ENCODE data around the gene MAP3K2.
"Not testable (repeated sequence)": the region's sequence is repeated elsewhere in the genome, so short reads cannot be mapped to it uniquely, and the experiment has no call there.

MAP3K2 gene

DNA sequence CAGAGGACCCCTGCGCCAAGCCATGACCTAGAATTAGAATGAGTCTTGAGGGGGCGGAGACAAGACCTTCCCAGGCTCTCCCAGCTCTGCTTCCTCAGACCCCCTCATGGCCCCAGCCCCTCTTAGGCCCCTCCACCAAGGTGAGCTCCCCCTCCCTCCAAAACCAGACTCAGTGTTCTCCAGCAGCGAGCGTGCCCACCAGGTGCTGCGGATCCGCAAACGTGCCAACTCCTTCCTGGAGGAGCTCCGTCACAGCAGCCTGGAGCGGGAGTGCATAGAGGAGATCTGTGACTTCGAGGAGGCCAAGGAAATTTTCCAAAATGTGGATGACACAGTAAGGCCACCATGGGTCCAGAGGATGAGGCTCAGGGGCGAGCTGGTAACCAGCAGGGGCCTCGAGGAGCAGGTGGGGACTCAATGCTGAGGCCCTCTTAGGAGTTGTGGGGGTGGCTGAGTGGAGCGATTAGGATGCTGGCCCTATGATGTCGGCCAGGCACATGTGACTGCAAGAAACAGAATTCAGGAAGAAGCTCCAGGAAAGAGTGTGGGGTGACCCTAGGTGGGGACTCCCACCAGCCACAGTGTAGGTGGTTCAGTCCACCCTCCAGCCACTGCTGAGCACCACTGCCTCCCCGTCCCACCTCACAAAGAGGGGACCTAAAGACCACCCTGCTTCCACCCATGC, 33.5 kb upstream of the MAP3K2 start:
- no peak for DNase-seq (ENCODE audit: extremely low read depth in 1 of 2, low read depth in 1 of 2)

DNA sequence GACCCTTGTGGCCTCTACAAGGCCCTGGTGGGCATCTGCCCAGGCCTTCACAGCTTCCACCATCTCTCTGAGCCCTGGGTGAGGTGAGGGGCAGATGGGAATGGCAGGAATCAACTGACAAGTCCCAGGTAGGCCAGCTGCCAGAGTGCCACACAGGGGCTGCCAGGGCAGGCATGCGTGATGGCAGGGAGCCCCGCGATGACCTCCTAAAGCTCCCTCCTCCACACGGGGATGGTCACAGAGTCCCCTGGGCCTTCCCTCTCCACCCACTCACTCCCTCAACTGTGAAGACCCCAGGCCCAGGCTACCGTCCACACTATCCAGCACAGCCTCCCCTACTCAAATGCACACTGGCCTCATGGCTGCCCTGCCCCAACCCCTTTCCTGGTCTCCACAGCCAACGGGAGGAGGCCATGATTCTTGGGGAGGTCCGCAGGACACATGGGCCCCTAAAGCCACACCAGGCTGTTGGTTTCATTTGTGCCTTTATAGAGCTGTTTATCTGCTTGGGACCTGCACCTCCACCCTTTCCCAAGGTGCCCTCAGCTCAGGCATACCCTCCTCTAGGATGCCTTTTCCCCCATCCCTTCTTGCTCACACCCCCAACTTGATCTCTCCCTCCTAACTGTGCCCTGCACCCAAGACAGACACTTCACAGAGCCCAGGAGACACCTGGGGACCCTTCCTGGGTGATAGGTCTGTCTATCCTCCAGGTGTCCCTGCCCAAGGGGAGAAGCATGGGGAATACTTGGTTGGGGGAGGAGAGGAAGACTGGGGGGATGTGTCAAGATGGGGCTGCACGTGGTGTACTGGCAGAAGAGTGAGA, 32.5 kb upstream of the MAP3K2 start:
- DNase-seq (ENCODE audit: extremely low read depth in 1 of 2, low read depth in 1 of 2), result no peak

DNA sequence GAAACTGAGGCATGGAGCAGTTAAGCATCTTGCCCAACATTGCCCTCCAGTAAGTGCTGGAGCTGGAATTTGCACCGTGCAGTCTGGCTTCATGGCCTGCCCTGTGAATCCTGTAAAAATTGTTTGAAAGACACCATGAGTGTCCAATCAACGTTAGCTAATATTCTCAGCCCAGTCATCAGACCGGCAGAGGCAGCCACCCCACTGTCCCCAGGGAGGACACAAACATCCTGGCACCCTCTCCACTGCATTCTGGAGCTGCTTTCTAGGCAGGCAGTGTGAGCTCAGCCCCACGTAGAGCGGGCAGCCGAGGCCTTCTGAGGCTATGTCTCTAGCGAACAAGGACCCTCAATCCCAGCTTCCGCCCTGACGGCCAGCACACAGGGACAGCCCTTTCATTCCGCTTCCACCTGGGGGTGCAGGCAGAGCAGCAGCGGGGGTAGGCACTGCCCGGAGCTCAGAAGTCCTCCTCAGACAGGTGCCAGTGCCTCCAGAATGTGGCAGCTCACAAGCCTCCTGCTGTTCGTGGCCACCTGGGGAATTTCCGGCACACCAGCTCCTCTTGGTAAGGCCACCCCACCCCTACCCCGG, 31.8 kb upstream of the MAP3K2 start:
- DNase-seq (ENCODE audit: extremely low read depth in 1 of 2, low read depth in 1 of 2), result no peak

DNA sequence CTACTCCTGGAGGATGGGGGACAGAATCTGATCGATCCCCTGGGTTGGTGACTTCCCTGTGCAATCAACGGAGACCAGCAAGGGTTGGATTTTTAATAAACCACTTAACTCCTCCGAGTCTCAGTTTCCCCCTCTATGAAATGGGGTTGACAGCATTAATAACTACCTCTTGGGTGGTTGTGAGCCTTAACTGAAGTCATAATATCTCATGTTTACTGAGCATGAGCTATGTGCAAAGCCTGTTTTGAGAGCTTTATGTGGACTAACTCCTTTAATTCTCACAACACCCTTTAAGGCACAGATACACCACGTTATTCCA, 31.3 kb upstream of the MAP3K2 start:
- DNase-seq (ENCODE audit: extremely low read depth in 1 of 2, low read depth in 1 of 2), result no peak

DNA sequence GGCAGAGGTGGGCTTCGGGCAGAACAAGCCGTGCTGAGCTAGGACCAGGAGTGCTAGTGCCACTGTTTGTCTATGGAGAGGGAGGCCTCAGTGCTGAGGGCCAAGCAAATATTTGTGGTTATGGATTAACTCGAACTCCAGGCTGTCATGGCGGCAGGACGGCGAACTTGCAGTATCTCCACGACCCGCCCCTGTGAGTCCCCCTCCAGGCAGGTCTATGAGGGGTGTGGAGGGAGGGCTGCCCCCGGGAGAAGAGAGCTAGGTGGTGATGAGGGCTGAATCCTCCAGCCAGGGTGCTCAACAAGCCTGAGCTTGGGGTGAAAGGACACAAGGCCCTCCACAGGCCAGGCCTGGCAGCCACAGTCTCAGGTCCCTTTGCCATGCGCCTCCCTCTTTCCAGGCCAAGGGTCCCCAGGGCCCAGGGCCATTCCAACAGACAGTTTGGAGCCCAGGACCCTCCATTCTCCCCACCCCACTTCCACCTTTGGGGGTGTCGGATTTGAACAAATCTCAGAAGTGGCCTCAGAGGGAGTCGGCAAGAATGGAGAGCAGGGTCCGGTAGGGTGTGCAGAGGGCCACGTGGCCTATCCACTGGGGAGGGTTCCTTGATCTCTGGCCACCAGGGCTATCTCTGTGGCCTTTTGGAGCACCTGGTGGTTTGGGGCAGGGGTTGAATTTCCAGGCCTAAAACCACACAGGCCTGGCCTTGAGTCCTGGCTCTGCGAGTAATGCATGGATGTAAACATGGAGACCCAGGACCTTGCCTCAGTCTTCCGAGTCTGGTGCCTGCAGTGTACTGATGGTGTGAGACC, 30.7 kb upstream of the MAP3K2 start, which contains the start of gene PROC:
Gene PROC, plus strand, starts transcription at position 128 of the 812 bp plus-strand sequence. CDS start 1,516 bp downstream, outside the sequence.
- DNase-seq (ENCODE audit: extremely low read depth in 1 of 2, low read depth in 1 of 2), result no peak

DNA sequence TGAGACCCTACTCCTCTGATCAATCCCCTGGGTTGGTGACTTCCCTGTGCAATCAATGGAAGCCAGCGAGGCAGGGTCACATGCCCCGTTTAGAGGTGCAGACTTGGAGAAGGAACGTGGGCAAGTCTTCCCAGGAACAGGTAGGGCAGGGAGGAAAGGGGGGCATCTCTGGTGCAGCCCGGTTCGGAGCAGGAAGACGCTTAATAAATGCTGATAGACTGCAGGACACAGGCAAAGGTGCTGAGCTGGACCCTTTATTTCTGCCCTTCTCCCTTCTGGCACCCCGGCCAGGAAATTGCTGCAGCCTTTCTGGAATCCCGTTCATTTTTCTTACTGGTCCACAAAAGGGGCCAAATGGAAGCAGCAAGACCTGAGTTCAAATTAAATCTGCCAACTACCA, 29.6 kb upstream of the MAP3K2 start:
- DNase-seq (ENCODE audit: extremely low read depth in 1 of 2, low read depth in 1 of 2), result no peak

DNA sequence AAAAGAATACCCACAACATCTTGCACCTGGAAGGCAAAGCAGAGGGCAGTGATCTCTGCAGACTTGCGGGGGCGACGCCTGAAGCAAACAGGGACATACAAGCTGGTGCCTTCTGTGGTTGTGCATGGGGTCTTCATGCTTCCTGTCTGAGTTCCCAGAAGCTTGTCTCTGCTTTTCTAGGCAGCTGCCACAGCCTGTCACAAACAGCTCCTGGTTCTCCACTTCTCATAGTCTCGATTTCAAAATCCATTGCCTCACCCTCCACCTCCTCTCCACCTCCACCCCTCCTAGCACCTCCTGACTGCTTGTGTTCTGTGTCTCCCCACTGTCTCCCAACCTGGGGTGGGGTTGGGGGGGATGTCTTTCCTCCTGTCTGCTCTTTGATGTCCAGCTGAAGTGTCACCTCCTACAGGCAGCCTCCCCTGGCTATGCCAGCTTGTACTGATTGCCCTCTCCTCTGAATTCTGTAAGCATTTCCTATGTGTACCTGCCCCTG, 28.8 kb upstream of the MAP3K2 start:
- no peak for DNase-seq (ENCODE audit: extremely low read depth in 1 of 2, low read depth in 1 of 2)

DNA sequence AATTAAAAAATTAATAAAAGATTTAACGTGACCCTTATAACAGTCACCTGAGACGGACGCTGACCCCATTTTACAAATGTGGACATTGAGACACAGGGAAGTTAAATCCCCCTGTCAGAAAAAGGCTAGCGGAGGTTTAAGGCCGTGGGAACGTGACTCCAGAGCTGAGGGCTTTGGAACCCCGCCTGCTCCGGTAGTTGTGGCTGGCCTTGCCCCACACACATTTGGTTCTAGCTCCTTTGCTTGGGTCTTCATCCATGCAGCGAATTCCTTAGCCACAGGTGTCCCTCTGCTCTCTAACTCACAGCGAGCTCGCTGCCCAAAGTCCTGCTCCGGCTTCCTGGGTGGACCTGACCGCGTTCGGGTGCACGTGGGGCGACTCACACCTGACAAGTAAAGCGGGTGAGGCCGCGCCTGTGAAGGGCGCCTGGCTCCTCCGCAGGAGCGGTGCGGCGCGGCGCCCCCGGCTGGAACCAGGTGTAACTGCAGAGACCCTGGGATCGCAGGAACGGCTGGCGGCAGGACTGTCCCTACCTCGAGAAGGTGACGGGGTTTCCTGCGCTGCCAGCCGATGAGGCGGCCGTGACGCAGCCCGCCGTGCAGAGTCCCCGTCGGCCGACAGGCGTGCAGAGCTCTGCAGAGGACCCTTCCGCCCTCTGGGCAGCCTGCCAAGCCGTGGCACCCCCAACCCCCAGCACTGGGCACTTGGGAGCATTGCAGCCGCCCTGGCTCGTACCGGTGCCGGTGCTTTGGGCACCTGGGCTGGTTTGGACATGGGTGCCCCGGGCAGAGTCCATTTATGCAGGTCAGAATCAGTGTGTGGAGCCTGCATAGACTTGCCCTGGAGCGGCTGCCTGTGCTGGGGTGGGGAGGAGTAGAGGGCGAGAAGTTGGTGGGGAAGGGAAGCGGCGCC, 28.1 kb upstream of the MAP3K2 start:
- peak; percentile 68 to 71 for DNase-seq (ENCODE audit: extremely low read depth in 1 of 2, low read depth in 1 of 2)

DNA sequence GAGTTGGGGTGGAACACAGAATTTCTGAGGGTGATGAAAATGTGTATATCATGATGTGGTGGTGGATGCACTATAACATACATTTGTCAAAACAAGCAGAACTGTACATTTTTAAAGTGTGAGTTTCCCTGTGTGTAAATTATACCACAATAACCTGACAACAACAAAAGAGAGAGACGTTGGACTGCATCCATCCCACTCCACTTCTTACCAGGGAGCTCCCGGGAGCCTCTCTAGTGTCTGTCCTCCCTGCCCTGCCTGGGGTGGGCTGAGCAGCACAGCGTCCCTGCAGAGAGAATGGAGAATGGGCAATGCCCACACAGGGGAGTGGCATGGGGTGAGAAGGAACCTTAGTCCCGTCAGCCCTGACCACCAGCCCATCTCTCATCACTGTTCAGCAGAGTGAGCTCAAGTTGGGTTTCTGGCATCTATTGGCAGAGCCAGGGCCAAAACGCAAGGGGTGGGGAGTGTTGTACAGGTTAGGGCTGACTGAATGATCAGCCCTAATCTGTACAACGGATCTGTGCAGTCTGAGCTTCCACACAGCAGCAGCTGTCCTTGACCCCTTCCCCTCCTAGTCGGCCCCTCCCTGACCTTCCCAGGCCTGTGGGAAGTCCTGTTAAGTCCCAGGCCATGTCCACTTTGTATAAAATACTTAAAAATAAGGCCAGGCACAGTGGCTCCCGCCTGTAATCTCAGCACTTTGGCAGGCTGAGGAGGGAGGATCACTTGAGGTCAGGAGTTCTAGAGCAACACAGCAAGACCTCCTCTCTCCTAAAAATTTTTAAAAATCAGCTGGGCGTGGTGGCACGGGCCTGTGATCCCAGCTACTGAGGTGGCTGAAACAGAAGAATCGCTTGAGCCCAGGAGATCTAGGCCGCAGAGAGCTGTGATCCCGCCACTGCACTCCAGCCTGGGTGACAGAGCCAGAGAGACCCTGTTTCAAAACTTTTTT, 27.1 kb upstream of the MAP3K2 start:
- DNase-seq (ENCODE audit: extremely low read depth in 1 of 2, low read depth in 1 of 2), result no peak

DNA sequence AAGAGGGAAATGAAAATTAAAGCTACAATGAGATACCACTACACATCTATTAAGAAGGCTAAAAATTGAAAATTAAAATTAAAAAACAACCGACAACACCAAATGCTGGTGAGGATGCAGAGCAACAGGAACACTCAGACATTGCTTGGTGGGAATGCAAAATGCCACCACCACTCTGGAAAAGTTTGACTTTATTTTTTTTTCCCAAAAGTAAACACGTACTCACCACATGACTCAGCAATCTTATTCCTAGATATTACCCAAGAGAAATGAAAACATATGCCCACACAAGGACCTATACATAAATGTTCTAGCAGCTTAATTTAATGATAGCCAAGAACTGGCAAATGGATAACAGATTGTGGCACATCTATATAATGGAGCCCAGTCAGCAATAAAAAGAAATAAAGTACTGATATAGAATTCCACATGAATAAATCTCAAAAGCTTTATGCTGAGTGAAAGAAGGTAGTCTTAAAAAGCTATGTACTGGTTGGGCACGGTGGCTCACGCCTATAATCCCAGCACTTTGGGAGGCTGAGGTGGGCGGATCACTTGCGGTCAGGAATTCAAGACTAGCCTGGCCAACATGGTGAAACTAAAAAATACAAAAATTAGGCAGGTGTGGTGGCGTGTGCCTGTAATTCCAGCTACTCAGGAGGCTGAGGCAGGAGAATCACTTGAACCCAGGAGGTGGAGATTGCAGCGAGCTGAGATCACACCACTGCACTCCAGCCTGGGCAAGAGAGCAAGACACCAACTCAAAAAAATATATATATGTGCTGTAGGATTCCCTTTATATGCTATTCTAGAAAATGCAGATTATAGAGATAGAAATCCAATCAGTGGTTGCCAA, 26.2 kb upstream of the MAP3K2 start:
- no peak for DNase-seq (ENCODE audit: extremely low read depth in 1 of 2, low read depth in 1 of 2)

DNA sequence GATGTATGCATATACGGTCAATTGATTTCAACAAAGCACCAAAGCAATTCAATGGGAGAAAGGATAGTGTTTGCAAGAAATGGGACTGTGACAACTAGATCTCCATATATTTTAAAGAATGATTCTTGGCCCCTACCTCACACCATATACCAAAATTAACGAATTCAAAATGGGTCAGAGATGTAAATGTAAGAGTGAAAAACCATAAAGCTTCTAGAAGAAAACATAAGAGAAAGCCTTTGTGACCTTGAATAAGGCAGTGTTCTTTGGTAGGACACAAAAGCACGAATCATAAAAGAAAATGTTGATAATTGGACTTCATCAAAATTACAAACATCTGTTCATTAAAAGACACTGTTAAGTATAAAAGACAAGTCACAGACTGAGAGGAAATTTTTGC, 25.4 kb upstream of the MAP3K2 start:
- DNase-seq (ENCODE audit: extremely low read depth in 1 of 2, low read depth in 1 of 2), result no peak

DNA sequence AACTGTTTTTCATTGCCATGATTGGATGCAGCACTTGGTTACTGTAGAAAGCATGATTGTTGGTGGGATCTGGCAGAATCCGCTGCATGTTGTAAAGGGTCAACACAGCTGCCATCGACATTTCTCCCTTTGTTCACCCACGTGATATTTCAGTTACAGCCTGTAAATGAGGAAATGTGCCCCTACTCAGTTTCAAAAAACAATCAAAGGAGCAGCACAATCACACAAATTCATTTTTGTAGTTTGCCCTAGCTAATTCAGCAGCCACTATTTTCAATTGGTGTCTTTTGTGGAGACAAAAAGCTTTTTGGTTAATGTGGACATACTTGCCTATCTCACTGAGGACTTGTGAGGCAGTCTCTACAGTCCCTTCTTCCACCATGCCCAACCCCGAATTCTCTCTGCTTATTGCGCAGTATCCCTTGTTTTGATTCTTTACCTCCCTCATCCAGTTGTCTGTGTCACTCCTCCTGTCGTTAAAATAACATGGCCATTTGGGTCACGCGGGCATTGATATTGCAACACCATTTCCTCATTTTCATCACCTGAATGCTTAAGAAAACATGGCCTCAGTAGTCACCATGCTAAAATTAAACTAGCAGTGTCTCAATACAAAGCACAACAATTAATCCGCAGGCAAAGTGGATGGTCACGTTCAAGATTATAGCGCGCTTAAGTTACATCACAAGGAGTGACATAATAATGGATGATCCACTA, 24.0 kb upstream of the MAP3K2 start:
- no peak for DNase-seq (ENCODE audit: extremely low read depth in 1 of 2, low read depth in 1 of 2)

DNA sequence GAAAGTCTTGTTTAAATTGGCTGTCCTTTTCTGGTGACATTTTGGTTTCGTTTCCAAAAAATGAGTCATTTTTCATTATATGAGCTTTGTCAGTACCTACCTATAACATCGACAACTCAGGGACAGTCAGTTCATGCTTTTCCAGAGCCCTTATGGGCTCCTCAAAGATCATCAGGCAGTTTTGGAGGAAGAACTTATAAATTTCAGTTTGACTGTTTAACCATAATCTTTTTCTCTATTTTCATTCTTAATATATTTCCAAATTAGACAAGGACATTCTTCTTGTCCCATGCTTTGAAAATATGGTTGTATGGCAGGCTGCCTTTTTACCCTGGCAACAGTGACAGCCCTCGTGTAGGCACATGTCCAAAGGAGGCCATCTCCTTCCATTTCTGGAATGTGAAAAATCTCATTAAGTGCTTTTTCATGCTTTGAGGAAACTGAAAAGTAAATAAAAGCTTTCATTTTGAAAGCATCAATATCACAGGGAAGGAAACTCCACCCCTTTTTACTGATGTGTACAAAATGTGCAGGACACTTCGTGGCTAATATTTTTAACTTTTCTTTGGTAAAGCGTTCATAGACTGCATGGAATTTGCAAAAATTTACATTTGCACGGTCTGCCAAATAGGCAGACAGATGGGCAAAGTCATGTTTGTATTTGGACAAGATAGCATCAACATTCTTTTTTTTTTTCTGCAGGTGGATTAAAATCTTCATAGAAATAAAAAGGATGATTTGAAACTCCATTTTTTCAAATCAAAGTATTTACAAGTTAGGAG, 23.3 kb upstream of the MAP3K2 start:
- no peak for DNase-seq (ENCODE audit: extremely low read depth in 1 of 2, low read depth in 1 of 2)

DNA sequence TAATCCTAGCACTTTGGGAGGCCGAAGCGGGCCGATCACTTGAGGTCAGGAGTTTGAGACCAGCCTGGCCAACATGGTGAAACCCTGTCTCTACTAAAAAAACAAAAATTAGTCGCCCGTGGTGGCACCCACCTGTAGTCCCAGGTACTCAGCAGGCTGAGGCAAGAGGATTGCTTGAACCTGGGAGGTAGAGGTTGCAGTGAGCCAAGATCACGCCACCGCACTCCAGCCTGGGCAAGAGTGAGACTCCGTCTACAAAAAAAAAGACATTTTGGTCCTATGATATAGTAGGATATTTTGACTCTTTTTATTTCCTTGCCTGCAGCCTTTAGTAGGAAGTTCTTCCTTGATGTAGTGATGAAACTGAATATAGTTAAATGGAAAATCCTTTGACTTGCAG, 21.9 kb upstream of the MAP3K2 start:
- DNase-seq (ENCODE audit: extremely low read depth in 1 of 2, low read depth in 1 of 2), result not testable (repeated sequence)

DNA sequence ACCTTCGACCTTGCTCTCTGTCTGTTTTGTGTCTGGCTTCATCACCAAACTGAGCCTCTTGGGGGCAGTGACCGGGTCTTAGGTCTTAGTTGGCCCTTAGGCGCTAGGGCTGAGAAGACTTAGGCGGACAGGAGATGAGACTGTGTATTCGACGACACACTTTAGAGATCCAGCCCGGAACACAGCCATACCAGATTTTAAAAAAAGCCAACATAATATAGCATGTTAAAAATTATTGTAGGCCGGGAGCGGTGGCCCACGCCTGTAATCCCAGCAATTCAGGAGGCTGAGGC, 21.0 kb upstream of the MAP3K2 start:
- DNase-seq (ENCODE audit: extremely low read depth in 1 of 2, low read depth in 1 of 2), result no peak

DNA sequence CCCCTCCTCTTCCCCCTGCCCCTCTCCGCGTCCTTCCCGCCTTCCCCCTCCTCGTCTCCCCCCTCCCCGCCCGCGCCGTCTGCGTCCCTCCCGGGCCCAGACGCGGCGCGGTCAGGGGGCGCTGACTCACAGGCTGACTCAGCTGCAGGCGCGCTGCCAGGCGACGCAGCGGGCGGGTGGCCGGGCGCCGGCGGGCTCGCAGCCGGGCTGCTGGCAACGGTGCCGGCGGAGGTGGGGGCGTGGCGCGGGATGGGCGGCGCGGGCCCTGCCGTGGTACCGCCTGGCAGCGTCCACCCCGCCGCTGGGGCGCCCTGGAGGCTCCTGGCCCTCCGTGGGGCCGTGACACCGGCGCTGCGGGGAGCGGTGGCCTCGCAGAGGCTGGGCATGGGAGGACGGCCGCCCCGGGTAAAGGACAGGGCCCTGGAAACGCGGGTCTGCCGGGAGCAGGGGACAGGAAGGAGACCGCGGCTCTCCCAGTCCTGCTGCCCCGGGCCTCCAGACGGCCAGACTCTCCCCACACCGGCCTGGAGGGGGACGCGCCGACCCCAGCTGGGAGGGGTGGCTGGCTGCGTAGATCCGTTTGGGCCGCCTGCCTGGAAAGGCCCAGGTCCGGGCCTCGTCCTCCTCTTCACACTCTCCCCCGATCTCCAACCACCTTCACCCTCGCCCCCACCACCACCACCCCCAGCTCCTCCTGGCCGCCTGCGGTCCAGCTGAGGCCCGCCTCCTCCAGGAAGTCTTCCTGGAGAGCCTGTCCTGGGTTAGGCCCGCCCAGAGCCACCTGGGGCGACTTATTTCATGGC, 20.4 kb upstream of the MAP3K2 start:
- DNase-seq (ENCODE audit: extremely low read depth in 1 of 2, low read depth in 1 of 2), result peak; percentile 76 to 87

Data from activated CD8-positive, alpha-beta memory T cell treated with anti-CD3 and anti-CD28 coated beads for 1 hour (primary cell).